RKO (cell line): ENCODE data around the gene LONP1.
A peak's percentile ranks its signal among the peaks of the same experiment; 100 is the strongest.
"Not testable (repeated sequence)": the region's sequence is repeated elsewhere in the genome, so short reads cannot be mapped to it uniquely, and the experiment has no call there.

Experiments used
- DNase-seq: peaks from one replicate; pipeline ENCODE4 v3.0.0-alpha.2; 2016; ENCODE audit warnings: low spot score

LONP1 gene, protein sequence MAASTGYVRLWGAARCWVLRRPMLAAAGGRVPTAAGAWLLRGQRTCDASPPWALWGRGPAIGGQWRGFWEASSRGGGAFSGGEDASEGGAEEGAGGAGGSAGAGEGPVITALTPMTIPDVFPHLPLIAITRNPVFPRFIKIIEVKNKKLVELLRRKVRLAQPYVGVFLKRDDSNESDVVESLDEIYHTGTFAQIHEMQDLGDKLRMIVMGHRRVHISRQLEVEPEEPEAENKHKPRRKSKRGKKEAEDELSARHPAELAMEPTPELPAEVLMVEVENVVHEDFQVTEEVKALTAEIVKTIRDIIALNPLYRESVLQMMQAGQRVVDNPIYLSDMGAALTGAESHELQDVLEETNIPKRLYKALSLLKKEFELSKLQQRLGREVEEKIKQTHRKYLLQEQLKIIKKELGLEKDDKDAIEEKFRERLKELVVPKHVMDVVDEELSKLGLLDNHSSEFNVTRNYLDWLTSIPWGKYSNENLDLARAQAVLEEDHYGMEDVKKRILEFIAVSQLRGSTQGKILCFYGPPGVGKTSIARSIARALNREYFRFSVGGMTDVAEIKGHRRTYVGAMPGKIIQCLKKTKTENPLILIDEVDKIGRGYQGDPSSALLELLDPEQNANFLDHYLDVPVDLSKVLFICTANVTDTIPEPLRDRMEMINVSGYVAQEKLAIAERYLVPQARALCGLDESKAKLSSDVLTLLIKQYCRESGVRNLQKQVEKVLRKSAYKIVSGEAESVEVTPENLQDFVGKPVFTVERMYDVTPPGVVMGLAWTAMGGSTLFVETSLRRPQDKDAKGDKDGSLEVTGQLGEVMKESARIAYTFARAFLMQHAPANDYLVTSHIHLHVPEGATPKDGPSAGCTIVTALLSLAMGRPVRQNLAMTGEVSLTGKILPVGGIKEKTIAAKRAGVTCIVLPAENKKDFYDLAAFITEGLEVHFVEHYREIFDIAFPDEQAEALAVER

DNA sequence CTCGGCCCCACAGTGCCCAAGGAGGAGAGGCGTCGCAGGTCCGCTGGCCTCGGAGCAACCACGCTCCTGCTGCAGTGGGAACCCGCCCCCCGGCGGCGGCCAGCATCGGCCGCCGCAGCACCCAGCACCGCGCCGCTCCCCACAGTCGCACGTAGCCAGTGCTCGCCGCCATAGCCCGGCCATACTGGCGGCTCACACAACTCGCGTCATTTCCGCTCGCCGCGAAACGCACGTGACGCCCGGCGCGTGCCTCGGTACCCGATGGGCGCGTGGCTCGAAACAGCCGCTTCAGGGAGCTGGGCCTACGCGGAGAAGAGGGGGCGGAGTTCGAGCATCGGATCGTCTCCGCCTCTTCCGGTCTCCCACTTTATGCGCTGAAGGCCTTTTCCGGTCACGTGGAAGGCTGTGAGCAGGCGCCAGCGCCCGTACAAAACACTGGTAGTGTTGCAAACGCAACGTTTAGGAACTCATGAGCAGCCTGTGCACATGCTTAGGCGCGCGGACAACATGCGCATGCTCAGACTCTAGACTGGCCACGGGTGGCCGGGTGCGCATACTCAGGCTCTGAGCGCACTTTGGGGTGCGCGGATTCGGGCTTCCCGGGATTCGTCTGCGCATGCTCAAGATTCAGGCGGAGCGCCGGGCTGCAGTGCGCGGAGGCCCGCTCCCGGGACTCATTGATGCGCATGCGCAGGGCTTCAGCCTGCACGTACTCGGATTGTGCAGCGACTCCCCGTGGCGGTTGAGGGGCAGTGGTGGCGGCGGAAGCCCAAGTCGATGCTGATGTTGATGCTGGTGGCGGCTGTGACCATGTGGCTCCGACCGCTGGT is at the start of gene LONP1, which contains the start of gene CATSPERD:
Gene LONP1 (minus strand): TSS at position 186 of the 830 bp plus-strand sequence. CDS start 14 bp downstream, at position 172.
Gene CATSPERD (plus strand): TSS at position 677 of the 830 bp plus-strand sequence. CDS start 101 bp downstream, at position 778.
- peak; percentile 97 for DNase-seq

DNA sequence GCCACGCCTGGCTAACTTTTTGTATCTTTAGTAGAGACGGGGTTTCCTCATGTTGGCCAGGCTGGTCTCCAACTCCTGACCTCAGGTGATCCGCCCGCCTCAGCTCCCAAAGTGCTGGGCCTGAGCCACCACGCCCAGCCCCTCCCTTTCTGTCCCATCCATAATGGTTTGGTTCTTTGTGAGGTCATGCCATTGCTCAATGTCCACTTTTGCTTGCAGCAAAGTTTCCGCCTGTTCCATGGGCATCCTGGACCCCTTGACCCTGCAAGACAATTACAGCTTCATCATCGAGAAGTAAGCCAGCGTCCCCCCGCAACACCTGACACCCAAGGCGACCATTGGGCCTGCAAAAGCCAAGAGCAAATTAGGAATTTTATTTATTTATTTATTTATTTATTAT is 48.0 kb upstream of the LONP1 start:
- no peak for DNase-seq

DNA sequence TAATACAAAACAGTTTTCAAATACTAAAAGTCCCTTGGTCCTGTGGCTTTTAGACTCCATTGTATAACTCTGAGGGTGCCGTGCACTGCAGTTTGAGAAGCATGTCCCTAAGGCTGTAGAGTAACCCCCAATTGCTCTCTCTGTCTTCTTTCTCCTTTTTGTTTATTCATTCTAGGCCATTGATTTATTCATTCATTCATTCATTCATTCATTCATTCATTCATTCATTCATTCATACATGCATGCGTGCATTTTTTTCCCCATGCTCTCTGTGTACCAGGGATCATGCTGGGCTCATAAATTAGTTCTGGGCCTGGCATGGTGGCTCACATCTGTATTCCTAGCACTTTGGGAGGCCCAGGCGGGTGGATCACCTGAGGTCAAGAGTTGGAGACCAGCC is 45.3 kb upstream of the LONP1 start:
- DNase-seq = no peak

DNA sequence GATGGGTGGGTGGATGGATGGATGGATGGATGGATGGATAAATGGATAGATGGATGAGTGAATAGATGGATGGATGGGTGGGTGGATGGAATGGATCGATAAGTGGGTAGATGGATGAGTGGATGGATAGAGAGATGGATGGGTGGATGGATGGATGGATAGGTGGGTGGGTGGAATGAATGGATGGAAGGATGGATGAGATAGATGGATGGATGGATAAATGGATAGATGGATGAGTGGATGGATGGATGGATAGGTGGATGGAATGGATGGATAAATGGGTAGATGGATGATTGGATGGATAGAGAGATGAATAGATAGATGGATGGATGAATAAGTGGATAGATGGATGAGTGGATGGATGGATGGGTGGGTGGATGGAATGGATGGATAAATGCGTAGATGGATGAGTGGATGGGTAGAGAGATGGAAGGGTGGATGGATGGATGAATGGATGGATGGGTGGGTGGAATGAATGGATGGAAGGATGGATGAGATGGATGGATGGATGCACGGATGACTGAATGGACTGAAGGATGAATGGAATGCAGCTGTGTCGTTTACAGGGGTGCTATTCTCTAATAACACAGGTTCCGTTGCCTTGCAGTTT is 42.8 kb upstream of the LONP1 start:
- DNase-seq = no peak

DNA sequence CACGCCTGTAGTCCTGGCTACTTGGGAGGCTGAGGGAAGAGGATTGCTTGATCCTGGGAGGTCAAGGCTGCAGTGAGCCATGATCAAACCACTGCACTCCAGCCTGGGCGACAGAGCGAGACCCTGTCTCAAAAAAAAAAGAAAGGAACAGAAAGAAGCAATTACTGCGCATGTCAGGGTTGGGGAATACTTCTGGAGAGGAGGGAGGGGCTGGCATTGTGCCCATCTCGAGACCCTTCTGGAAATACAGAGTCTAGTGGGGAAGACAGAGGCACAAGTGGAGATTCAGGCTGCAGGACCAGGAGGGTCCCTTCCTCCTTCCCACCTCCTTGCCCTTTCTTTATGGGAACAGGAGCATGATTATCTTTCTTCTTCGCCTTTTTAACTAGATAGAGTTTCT is 33.8 kb upstream of the LONP1 start:
- no peak for DNase-seq

DNA sequence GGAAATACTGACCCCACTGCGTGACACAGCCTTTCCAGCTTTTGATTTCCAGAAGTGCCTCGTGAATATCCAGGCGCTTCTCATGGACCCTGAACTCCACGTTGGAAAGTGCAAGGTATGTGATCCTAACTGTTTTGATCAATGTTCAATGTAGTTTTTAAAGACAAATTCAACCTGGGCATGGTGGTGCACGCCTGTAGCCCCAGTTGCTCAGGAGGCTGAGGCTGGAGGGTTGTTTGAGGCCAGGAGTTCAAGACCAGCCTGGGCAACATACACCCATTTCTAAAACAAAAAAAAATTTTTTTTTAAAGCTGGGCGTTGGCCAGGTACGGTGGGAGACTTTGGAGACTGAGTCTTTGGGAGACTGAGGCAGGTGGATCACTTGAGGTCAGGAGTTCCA is 31.8 kb upstream of the LONP1 start:
- DNase-seq = no peak

DNA sequence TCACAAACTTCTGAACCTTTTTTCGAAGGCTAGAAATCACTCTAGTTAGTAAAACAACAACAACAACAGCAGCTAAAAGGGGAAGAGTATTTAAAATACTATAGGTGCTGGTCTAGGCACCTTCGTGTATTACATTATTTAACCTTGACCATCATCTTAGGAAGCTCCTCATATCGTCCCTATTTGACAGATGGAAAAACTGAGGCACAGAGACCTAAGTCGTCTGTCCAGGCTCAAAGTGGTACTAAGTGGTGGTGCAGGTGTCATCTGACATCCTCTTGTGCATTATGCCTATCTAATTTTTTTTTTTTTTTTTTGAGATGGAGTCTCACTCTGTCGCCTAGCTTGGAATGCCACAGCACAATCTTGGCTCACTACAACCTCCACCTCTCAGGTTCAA is 29.6 kb upstream of the LONP1 start:
- DNase-seq = no peak

DNA sequence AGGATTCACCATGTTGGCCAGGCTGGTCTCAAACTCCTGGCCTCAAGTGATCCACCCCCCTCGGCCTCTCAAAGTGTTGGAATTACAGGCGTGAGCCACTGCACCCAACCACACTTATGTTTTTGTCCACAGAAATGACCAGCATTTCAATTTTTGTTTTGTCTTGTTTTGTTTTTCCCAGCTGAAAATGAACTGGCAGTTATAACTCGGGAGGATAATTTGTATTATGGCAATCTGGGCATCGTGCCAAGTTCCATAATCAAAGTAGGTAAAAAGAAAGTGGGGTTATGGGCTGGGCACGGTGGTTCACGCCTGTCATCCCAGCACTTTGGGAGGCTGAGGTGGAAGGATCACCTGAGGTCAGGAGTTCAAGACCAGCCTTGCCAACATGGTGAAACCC is 29.0 kb upstream of the LONP1 start:
- DNase-seq = not testable (repeated sequence)

DNA sequence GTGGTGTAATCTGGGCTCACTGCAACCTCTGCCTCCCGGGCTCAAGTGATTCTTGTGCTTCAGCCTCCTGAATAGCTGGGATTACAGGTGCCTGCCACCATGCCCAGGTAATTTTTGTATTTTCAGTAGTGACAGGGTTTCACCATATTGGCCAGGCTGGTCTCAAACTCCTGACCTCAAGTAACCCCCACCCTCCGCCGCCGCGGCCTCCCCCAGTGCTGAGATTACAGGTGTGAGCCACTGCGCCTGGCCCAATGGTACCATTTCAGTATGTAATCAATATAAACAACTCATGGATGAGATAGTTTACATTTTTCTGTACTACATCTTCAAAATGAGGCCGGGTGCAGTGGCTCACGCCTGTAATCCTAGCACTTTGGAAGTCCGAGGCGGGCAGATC is 25.1 kb upstream of the LONP1 start:
- not testable (repeated sequence) for DNase-seq

DNA sequence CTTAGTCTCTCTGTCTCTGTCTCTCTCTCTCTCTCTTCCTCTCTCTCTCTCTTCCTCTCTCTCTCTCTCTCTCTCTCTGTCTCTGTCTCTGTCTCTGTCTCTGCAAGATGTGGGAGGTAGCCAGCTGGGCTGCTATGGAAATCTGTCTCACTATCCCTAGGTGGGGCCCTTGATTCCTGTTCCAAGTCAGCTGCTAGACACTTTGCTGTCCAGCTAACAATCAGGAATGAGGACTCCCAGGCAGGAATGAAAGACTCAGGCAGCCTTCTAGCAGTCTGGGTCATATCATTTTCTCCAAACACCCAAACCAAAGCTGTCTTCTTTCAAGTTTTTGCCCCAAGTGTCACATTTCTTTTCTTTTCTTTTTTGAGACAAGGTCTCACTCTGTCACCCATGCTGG is 23.7 kb upstream of the LONP1 start:
- no peak for DNase-seq

DNA sequence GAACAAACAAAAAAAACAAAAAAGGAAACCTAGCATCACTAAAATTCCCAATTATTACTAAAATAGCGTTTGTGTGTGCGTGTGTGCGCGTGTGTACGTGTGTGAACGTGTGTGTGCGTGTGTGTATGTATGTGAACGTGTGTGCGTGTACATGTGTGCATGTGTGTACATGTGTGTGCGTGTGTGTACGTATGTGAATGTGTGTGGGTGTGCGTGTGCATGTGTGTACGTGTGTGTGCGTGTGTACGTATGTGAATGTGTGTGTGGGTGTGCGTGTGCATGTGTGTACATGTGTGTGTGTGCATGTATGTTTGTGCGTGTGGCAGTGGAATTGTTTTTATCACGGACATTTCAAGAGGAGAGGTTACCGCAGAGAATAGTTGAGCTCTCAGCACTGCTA is 22.1 kb upstream of the LONP1 start:
- DNase-seq = no peak

DNA sequence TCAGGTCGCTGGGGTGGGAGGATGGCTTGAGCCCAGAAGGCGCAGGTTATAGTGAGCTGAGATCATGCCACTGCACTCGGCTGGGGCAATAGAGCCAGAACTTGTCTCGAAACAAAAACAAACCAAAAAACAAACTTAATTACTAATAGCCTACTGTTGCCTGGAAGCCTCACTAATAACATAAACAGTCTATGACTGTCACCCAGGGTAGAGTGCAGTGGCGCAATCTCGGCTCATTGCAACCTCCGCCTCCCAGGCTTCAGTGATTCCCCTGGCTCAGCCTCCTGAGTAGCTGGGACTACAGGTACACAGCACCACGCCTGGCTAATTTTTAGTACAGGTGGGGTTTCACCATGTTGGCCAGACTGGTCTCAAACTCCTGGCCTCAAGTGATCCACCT is 18.5 kb upstream of the LONP1 start:
- no peak for DNase-seq

DNA sequence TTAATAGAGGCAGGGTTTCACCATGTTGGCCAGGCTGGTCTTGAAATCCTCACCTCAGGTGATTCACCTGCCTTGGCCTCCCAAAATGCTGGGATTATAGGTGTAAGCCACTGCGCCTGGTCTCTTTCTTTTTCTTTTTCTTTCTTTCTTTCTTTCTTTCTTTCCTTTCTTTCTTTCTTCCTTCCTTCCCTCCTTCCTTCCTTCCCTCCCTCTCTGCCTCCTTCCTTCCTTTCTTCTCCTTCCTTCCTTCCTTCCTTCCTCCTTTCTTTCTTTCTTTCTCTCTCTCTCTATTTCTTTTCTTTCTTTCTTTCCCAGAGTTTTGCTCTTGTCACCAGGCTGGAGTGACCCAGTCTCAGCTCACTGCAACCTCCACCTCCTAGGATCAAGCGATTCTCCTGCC is 13.2 kb upstream of the LONP1 start:
- DNase-seq = not testable (repeated sequence)

DNA sequence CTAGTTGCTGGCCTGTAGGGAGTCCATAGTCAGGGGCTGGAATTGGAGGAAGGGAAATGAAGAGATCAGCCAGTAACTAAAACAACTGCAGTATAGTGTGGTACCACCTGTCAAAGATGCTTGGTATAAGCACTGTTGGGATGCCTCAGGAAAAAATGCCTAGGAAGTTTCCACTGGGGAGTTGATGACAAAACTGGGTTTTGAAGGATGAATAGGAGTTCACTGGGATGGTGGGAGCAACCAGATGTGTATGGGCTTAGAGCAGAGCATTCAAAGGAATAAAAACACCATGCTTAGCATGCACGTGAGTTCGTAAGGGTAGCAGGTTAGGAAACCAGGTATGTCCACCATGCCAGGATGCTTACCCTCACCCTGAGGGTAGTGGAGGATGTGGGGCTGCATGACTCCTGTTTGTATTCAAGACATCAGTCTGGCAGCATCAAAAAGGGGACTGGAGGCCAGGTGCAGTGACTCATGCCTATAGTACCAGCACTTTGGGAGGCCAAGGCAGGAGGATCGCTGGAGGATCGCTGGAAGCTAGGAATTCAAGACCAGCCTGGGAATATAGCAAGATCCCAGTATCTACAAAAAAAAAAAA is 7.6 kb upstream of the LONP1 start:
- no peak for DNase-seq

DNA sequence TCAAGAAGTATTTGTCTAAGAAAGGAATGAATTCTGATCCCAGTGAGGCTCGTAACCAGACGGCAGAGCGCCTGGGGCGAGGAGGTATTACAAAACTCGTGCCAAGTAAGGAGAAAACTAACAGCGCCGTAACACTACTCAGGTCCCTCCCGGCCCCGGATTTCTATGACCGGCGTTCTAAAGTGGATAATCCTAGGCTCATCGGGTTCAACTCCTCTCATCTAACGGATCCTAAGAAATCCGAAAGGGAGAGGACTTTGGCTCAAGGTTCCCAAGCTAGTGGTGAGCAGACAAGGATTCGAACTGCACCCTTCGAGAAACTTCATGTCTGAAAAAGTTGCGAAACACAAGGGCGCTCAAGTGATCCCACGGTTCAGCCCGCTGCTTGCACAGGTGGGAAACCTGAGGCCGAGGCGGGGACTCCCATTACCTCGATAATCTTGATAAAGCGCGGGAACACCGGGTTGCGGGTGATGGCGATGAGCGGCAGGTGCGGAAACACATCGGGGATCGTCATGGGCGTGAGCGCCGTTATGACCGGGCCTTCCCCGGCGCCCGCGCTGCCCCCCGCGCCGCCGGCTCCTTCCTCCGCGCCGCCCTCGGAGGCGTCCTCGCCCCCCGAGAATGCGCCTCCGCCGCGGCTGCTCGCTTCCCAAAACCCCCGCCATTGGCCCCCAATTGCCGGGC is 529 bp downstream of the LONP1 start:
- DNase-seq = no peak

DNA sequence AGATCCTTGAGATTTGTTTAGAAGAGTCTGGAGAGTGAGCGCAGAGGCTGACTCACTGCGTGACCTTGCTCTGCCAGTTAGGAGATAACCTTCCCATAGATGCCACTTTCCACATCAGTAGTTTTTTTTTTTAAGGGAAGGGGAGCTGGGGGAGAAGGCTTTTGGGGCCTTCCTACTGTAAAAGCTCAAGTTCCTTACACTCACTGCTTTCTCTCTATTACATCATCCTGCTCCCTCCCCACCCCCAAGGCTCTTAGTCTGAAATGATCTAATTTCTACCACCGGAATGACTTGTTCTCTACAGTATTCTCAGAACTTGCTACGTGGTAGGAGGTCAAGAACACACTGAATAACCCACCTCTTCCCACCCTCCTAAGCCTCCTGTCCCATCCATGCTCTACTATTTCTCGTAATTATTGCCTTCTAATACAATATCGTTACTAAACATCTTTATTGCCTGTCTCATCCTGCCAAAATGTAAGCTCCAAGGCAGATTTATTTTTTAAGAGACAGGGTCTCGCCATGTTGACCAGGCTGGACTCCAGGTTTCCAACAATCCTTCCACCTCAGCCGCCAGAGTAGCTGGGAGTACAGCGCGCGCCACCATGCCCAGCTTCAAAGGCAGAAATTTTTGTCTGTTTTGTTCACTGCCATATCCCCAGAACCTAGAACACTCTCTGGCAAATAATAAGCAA is 1.2 kb downstream of the LONP1 start:
- peak; percentile 94 for DNase-seq

DNA sequence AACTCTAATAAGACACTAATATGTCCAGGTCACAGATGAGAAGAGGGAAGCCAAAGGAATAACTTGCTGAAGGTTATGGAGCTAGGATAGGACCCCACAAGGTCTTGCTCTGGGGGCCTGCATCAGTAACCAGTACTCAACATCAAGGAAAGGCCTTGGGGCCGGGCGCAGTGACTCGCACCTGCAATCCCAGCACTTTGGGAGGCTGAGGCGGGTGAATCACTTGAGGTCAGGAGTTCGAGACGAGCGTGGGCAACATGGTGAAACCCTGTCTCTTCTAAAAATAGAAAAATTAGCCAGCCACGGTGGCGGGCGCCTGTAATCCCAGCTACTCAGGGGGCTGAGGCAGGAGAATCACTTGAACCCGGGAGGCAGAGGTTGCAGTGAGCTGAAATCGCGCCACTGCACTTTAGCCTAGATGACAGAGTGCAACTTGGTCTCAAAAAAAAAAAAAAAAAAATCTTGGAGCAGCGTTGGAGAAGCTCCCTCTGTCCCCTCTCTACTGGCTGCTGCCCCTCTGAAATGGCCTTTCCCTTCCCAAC is 1.8 kb downstream of the LONP1 start:
- DNase-seq = peak; percentile 80

DNA sequence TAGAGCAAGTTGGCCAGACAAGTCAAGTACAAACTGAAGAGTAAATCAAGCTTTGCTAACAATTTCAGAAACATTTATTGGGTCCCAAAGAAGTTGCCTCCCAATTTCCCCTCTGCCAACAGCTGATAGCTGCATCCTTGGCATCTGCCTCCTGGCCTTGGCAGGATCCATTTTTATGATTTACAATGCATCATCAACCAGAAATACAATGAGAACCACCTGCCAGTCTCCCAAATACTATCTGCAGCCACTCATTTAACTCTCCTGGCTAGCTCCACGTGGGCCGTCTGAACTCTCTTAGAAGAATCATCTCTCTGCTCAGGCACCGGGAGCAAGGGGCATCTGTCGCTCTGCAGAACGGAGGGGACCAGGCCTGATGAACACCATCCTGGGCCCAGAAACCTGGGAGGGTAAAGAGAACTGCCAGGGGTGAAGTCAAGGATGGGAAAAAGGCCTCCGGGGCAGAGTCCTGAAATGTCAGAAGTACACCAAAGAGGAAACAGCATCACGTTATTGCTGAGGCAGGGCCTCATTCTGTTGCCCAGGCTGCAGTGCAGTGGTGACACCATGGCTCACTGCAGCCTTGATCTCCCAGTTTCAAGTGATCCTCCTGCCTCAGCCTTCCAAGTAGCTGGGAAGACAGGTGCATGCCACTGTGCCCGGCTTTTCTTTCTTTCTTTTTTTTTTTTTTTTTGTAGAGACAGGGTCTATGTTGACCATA is 2.6 kb downstream of the LONP1 start:
- no peak for DNase-seq

DNA sequence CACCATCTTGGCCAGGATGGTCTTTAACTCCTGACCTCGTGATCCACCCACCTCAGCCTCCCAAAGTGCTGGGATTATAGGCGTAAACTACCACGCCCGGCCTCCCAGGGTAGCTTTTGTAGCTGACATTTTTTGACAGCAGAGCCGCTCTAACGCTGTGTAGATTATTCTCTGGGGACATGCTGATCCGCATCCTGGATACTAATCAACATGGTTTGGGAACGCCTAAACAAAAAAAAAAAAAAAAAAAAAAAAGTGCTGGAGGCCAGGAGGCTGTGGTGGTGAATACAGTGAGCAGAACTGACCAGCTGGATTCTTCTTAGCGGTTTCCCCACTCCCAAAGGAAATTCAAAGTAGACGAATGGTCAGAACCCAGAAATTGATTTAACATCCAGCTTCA is 5.1 kb downstream of the LONP1 start:
- no peak for DNase-seq
